ENCODE results near the gene RNASET2. TPM values are rescaled to one million over a fixed set of nuclear protein-coding genes. Genes with fewer than 3 reads are reported as not detected.

The RNASET2 gene
- total RNA-seq (10 to 100 TPM; 19.4 to 27.2 (median 22.9) TPM), polyA plus RNA-seq (21.6 TPM)
- long read RNA-seq, donor 1, transcript RNASET2-210 (9 exons, 1,375 nt): major isoform, 20 of 40 reads
- long read RNA-seq, donor 1, partial matches to known transcripts: 1 of 40 reads
- long read RNA-seq, donor 1, other reads (novel, unspliced or antisense): 16 of 40 reads
- long read RNA-seq, donor 2, transcript RNASET2-210 (9 exons, 1,375 nt): major isoform, 9 of 21 reads
- long read RNA-seq, donor 2, partial matches to known transcripts: 0 of 21 reads
- long read RNA-seq, donor 2, other reads (novel, unspliced or antisense): 12 of 21 reads
- long read RNA-seq, donor 3, transcript RNASET2-210 (9 exons, 1,375 nt): major isoform, 37 of 53 reads
- long read RNA-seq, donor 3, partial matches to known transcripts: 0 of 53 reads
- long read RNA-seq, donor 3, other reads (novel, unspliced or antisense): 16 of 53 reads
- long read RNA-seq, donor 4, transcript RNASET2-210 (9 exons, 1,375 nt): major isoform, 12 of 30 reads
- long read RNA-seq, donor 4, partial matches to known transcripts: 0 of 30 reads
- long read RNA-seq, donor 4, other reads (novel, unspliced or antisense): 18 of 30 reads

- under 1% methylated on average over 71 of the region's 71 CpGs for WGBS
- no peaks in the 10 kb centered on the region for H3K27me3 ChIP-seq (ENCODE audit: control insufficient read depth, insufficient read depth)
- H3K4me3 ChIP-seq (ENCODE audit: low read length): peak within 1 kb of the TSS; percentile 73
- peak; percentile 97 to 99 (median 99) for DNase-seq
- ATAC-seq: peak; percentile 99
- intact Hi-C loops (cut with DNase I): loop anchor here in 2 of 4 donors (10.0 kb wide), 2 partner anchors 172 to 182 kb away; no protein-coding TSS in a partner anchor
- H3K9me3 ChIP-seq (ENCODE audit: control insufficient read depth, low read length): no peaks in the 10 kb centered on the region
- peaks cover 2% of the 10 kb centered on the region for H3K4me1 ChIP-seq (ENCODE audit: control insufficient read depth, insufficient read depth, low read length)
- peak within 1 kb of the TSS; percentile 42 for H3K27ac ChIP-seq (ENCODE audit: low read length)
Measured at GRCh38 chr6:166956444-166957086, at the start of gene RNASET2. Gene RNASET2, minus strand, starts transcription at chr6:166956550. Its CDS starts 368 bp downstream, at chr6:166956182.

- DNase-seq (peak; percentile 71 to 85 (median 82)), ATAC-seq (peak; percentile 77 to 78)
- no peaks in the 10 kb centered on the region for H3K27me3 ChIP-seq (ENCODE audit: control insufficient read depth, insufficient read depth)
- intact Hi-C loops (cut with DNase I): no loop called here
- H3K27ac ChIP-seq (ENCODE audit: low read length): no peak overlapping the region
- peaks cover 3% of the 10 kb centered on the region for H3K4me1 ChIP-seq (ENCODE audit: control insufficient read depth, insufficient read depth, low read length)
- no peaks in the 10 kb centered on the region for H3K9me3 ChIP-seq (ENCODE audit: control insufficient read depth, low read length)
- WGBS: 46% methylated on average over 12 of the region's 12 CpGs
- H3K4me3 ChIP-seq (ENCODE audit: low read length): no peak overlapping the region
Measured at GRCh38 chr6:167005350-167006159, 49.2 kb upstream of the RNASET2 start.

GRCh38 chr6:167000759-167001158 lies 44.4 kb upstream of the RNASET2 start:
- Histone ChIP-seq H3K4me1 (ENCODE audit: control insufficient read depth, insufficient read depth, low read length) (peaks cover 3% of the 10 kb centered on the region), H3K4me3 (ENCODE audit: low read length) (no peak overlapping the region), H3K27ac (ENCODE audit: low read length) (no peak overlapping the region), H3K27me3 (ENCODE audit: control insufficient read depth, insufficient read depth) (no peaks in the 10 kb centered on the region), H3K9me3 (ENCODE audit: control insufficient read depth, low read length) (no peaks in the 10 kb centered on the region)
- intact Hi-C loops (cut with DNase I): no loop called here
- no peak for ATAC-seq
- no peak for DNase-seq
- 88% methylated on average over 2 of the region's 2 CpGs for WGBS

- DNase-seq: no peak
- peaks cover 3% of the 10 kb centered on the region for H3K4me1 ChIP-seq (ENCODE audit: control insufficient read depth, insufficient read depth, low read length)
- ATAC-seq: no peak
- H3K4me3 ChIP-seq (ENCODE audit: low read length): peak overlapping the region; percentile 71
- no peaks in the 10 kb centered on the region for H3K27me3 ChIP-seq (ENCODE audit: control insufficient read depth, insufficient read depth)
- H3K27ac ChIP-seq (ENCODE audit: low read length): no peak overlapping the region
- H3K9me3 ChIP-seq (ENCODE audit: control insufficient read depth, low read length): no peaks in the 10 kb centered on the region
- WGBS: 3% methylated on average over 10 of the region's 10 CpGs
- intact Hi-C loops (cut with DNase I): no loop called here
Measured at GRCh38 chr6:166999884-167000253, 43.5 kb upstream of the RNASET2 start.

- no peaks in the 10 kb centered on the region for H3K27me3 ChIP-seq (ENCODE audit: control insufficient read depth, insufficient read depth)
- WGBS: under 1% methylated on average over 93 of the region's 93 CpGs
- peak; percentile 99 for ATAC-seq
- H3K27ac ChIP-seq (ENCODE audit: low read length): no peak within 1 kb of the TSS
- peak within 1 kb of the TSS; percentile 71 for H3K4me3 ChIP-seq (ENCODE audit: low read length)
- H3K9me3 ChIP-seq (ENCODE audit: control insufficient read depth, low read length): no peaks in the 10 kb centered on the region
- peaks cover 3% of the 10 kb centered on the region for H3K4me1 ChIP-seq (ENCODE audit: control insufficient read depth, insufficient read depth, low read length)
- DNase-seq: peak; percentile 96 to 98 (median 98)
- intact Hi-C loops (cut with DNase I): no loop called here
Measured at GRCh38 chr6:166999145-166999883, 43.0 kb upstream of the RNASET2 start, which contains the start of gene CEP43. Gene CEP43, plus strand, starts transcription at chr6:166999397. Its CDS starts 16 bp downstream, at chr6:166999413.

- H3K4me3 ChIP-seq (ENCODE audit: low read length): peak overlapping the region; percentile 71
- peaks cover 3% of the 10 kb centered on the region for H3K4me1 ChIP-seq (ENCODE audit: control insufficient read depth, insufficient read depth, low read length)
- H3K27me3 ChIP-seq (ENCODE audit: control insufficient read depth, insufficient read depth): no peaks in the 10 kb centered on the region
- under 1% methylated on average over 96 of the region's 96 CpGs for WGBS
- no peak overlapping the region for H3K27ac ChIP-seq (ENCODE audit: low read length)
- H3K9me3 ChIP-seq (ENCODE audit: control insufficient read depth, low read length): no peaks in the 10 kb centered on the region
- peak; percentile 33 to 69 (median 64) for DNase-seq
- intact Hi-C loops (cut with DNase I): no loop called here
- peak; percentile 2 to 5 for ATAC-seq
Measured at GRCh38 chr6:166998256-166999144, 42.1 kb upstream of the RNASET2 start.

- peak; percentile 38 to 74 (median 72) for DNase-seq
- intact Hi-C loops (cut with DNase I): no loop called here
- Histone ChIP-seq H3K27me3 (ENCODE audit: control insufficient read depth, insufficient read depth) (no peaks in the 10 kb centered on the region), H3K4me3 (ENCODE audit: low read length) (peak overlapping the region; percentile 71), H3K27ac (ENCODE audit: low read length) (no peak overlapping the region), H3K9me3 (ENCODE audit: control insufficient read depth, low read length) (no peaks in the 10 kb centered on the region), H3K4me1 (ENCODE audit: control insufficient read depth, insufficient read depth, low read length) (peaks cover 3% of the 10 kb centered on the region)
- peak in 1 of 2 donors; percentile 30 for ATAC-seq
- WGBS: 6% methylated on average over 38 of the region's 38 CpGs
Measured at GRCh38 chr6:166997768-166998255, 41.5 kb upstream of the RNASET2 start.

- Histone ChIP-seq H3K4me3 (ENCODE audit: low read length) (no peak overlapping the region), H3K27ac (ENCODE audit: low read length) (no peak overlapping the region), H3K4me1 (ENCODE audit: control insufficient read depth, insufficient read depth, low read length) (peaks cover 3% of the 10 kb centered on the region), H3K27me3 (ENCODE audit: control insufficient read depth, insufficient read depth) (no peaks in the 10 kb centered on the region), H3K9me3 (ENCODE audit: control insufficient read depth, low read length) (no peaks in the 10 kb centered on the region)
- ATAC-seq (no peak), DNase-seq (no peak)
- 87% methylated on average over 3 of the region's 3 CpGs for WGBS
- intact Hi-C loops (cut with DNase I): no loop called here
Measured at GRCh38 chr6:166997348-166997747, 41.0 kb upstream of the RNASET2 start.

GRCh38 chr6:166996406-166996805 lies 40.1 kb upstream of the RNASET2 start:
- DNase-seq (no peak), ATAC-seq (no peak)
- no peaks in the 10 kb centered on the region for H3K27me3 ChIP-seq (ENCODE audit: control insufficient read depth, insufficient read depth)
- no peak overlapping the region for H3K27ac ChIP-seq (ENCODE audit: low read length)
- no peak overlapping the region for H3K4me3 ChIP-seq (ENCODE audit: low read length)
- intact Hi-C loops (cut with DNase I): no loop called here
- 92% methylated on average over 7 of the region's 7 CpGs for whole genome bisulfite sequencing
- no peaks in the 10 kb centered on the region for H3K9me3 ChIP-seq (ENCODE audit: control insufficient read depth, low read length)
- H3K4me1 ChIP-seq (ENCODE audit: control insufficient read depth, insufficient read depth, low read length): peaks cover 3% of the 10 kb centered on the region

Measured in right cardiac atrium (tissue), 5 donors.